Muscle layer of colon (tissue), 2 donors: ENCODE results near the gene NTHL1.

ENCODE experiments used
- H3K27ac ChIP-seq: one replicate; pipeline ENCODE4 v1.7.0; 2013; ENCODE audit warnings: low read depth, mild to moderate bottlenecking, low read length, moderate library complexity
- H3K27me3 ChIP-seq, 2 donors: one replicate each; pipeline ENCODE4 v1.7.0; 2013; ENCODE audit warnings: low read length in 2 of 2, mild to moderate bottlenecking in 2 of 2; ENCODE audit not compliant: insufficient read depth in 2 of 2, control insufficient read depth in 1 of 2
- H3K36me3 ChIP-seq: one replicate; pipeline ENCODE4 v1.7.0; 2013; ENCODE audit warnings: mild to moderate bottlenecking, low read length; ENCODE audit not compliant: insufficient read depth
- H3K4me1 ChIP-seq: one replicate; pipeline ENCODE4 v1.7.0; 2013; ENCODE audit warnings: mild to moderate bottlenecking, low read length; ENCODE audit not compliant: insufficient read depth
- H3K4me3 ChIP-seq, 2 donors: one replicate each; pipeline ENCODE4 v1.7.0; 2013; ENCODE audit warnings: low read length in 2 of 2, low read depth in 1 of 2, mild to moderate bottlenecking in 1 of 2, moderate library complexity in 1 of 2
- H3K9ac ChIP-seq: one replicate; pipeline ENCODE4 v1.7.0; 2013; ENCODE audit warnings: low read length
- H3K9me3 ChIP-seq: one replicate; pipeline ENCODE4 v1.7.0; 2013; ENCODE audit warnings: mild to moderate bottlenecking, low read length
- donor health status: abdominal sarcoma.
- donor health status: Adenocarcinoma of cecum.

The NTHL1 gene

GRCh38 chr16:2028620-2029220 lies 18.9 kb downstream of the NTHL1 start:
- no peaks in the 10 kb centered on the region for H3K27me3 ChIP-seq
- no peak overlapping the region for H3K4me3 ChIP-seq
- no peak overlapping the region for H3K27ac ChIP-seq
- no peak overlapping the region for H3K9ac ChIP-seq
- H3K36me3 ChIP-seq = no peaks in the 10 kb centered on the region
- H3K9me3 ChIP-seq = no peaks in the 10 kb centered on the region
- peaks cover 29% of the 10 kb centered on the region for H3K4me1 ChIP-seq

DNA sequence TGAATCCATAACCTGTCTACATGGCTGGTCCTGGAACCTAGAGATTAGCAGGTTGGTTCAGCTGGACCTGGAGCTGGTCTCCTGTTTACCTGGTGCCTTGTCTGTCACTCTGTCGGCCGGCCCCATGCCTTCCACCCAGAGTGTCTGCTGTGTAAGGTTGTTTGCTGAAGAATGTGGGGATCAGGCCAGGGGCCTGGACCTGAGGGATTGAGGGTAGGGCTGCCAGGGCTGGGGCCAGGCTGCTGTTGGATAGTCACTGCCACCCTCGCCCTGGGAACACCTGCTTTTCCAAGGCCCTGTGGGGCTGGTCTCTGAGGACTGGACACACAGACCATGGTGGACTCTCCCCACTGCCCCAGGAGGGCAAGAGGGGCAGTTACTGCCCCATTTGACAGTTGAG lies 19.5 kb downstream of the NTHL1 start:
- no peaks in the 10 kb centered on the region for H3K27me3 ChIP-seq
- no peak overlapping the region for H3K9ac ChIP-seq
- peaks cover 28% of the 10 kb centered on the region for H3K4me1 ChIP-seq
- H3K36me3 ChIP-seq = no peaks in the 10 kb centered on the region
- H3K27ac ChIP-seq = no peak overlapping the region
- no peaks in the 10 kb centered on the region for H3K9me3 ChIP-seq
- H3K4me3 ChIP-seq = peak overlapping the region in 1 of 2 donors; percentile 54

DNA sequence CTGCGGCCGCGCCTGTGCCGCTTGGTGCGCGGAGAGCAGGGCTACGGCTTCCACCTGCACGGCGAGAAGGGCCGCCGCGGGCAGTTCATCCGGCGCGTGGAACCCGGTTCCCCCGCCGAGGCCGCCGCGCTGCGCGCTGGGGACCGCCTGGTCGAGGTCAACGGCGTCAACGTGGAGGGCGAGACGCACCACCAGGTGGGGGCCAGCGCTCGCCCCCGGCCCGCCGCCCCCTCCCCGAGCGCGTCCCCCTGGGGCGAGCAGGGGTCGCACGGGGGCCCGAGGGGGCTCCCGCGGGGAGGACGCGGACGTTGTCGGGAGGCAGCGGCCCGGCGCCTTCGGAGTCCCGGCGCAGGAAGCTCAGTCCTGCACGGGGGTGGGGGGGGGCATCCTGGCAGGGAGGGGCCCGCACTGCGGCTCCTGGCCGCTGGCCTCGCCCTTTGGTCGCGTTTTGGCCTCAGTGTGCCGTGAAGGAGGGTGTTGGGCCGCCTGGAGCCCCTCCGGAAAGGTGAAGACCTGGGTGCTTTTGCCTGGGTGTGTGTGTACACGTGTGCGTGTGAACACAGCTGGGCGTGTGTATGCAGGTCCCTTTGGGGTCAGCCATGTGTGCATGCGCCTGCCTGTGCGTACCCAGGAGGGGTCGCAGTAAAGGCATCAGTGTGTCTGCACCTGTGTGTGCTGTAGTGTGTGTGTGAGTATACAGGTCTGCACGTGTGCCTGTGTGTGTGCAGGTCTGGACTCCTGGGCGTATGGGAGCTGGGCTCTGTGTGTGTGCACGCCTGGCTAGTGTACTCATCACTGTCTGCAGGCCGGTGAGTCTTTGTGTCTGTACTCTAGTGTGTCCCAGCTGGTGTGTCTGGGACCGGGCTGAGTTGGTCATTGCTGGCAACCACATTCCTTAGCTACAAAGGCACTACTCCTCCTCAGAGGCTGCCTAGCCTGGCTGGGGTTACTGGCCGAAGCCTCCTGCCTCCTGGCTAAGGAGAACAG lies 20.3 kb downstream of the NTHL1 start:
- Histone ChIP-seq H3K4me1 (peaks cover 30% of the 10 kb centered on the region), H3K4me3 (peak overlapping the region; percentile 54 to 57), H3K9ac (no peak overlapping the region), H3K27me3 (no peaks in the 10 kb centered on the region), H3K36me3 (no peaks in the 10 kb centered on the region), H3K27ac (peak overlapping the region; percentile 34), H3K9me3 (no peaks in the 10 kb centered on the region)

GRCh38 chr16:2026461-2027023 lies 21.1 kb downstream of the NTHL1 start, which contains the start of gene NHERF2:
TSS of gene NHERF2 (plus strand) at chr16:2026902. CDS start at chr16:2027006, 104 bp downstream.
- H3K9me3 ChIP-seq = no peaks in the 10 kb centered on the region
- peaks cover 3 to 6% of the 10 kb centered on the region in 2 donors for H3K27me3 ChIP-seq
- H3K4me3 ChIP-seq = peak within 1 kb of the TSS; percentile 54 to 57
- H3K36me3 ChIP-seq = no peaks in the 10 kb centered on the region
- H3K27ac ChIP-seq = peak within 1 kb of the TSS; percentile 61
- peaks cover 30% of the 10 kb centered on the region for H3K4me1 ChIP-seq
- H3K9ac ChIP-seq = no peak within 1 kb of the TSS

GRCh38 chr16:2025878-2026460 lies 21.7 kb downstream of the NTHL1 start:
- peaks cover 30% of the 10 kb centered on the region for H3K4me1 ChIP-seq
- no peaks in the 10 kb centered on the region for H3K9me3 ChIP-seq
- no peak overlapping the region for H3K4me3 ChIP-seq
- no peak overlapping the region for H3K9ac ChIP-seq
- H3K27me3 ChIP-seq = peaks cover 4 to 12% of the 10 kb centered on the region in 2 donors
- H3K36me3 ChIP-seq = no peaks in the 10 kb centered on the region
- peak overlapping the region; percentile 61 for H3K27ac ChIP-seq

DNA sequence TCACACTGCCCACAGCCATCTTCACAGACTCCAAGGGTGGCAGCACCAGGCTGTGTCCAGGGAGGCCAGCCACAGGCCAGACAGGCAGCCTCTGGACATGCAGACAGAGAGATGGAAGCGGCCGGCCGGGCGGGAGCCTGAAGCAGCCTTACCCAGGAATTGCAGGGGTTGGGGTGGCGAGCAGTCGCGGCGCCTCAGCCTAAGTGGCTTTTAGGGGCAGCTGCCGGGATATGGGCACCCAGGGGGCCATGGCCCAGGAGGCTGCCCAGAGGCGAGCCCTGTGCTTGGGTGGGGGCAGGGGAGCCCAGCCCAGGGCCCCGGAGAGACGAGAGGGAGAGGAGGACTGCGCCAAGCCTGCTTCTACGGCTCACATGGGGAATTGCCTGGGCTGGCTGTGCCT lies 22.4 kb downstream of the NTHL1 start:
- Histone ChIP-seq H3K9ac (no peak overlapping the region), H3K9me3 (no peaks in the 10 kb centered on the region), H3K27ac (no peak overlapping the region), H3K4me1 (peaks cover 30% of the 10 kb centered on the region), H3K36me3 (no peaks in the 10 kb centered on the region), H3K4me3 (no peak overlapping the region), H3K27me3 (peaks cover 4 to 19% of the 10 kb centered on the region in 2 donors)

DNA sequence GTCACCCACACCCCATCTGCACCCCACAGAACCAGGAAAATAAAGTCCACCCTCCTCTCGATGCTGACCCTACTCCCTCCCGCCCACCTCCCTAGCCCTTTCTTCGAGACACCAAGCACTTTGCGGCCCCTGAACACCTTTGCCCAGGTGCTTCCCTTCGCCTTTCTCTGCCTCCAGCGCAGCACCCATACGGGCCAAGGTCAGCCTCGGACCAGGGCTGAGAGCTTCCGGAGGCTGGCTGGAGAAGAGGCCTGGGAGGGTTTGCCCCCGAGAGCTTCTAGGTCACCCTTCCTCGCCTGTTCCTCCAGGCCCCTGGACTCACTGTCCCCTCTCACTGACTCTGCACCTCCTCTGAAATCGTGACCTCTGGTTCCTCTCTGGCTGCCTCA lies 23.6 kb downstream of the NTHL1 start:
- Histone ChIP-seq H3K4me3 (peak overlapping the region in 1 of 2 donors; percentile 55), H3K9me3 (no peaks in the 10 kb centered on the region), H3K36me3 (no peaks in the 10 kb centered on the region), H3K4me1 (peaks cover 30% of the 10 kb centered on the region), H3K27ac (no peak overlapping the region), H3K27me3 (peaks cover 10 to 31% of the 10 kb centered on the region in 2 donors), H3K9ac (no peak overlapping the region)

DNA sequence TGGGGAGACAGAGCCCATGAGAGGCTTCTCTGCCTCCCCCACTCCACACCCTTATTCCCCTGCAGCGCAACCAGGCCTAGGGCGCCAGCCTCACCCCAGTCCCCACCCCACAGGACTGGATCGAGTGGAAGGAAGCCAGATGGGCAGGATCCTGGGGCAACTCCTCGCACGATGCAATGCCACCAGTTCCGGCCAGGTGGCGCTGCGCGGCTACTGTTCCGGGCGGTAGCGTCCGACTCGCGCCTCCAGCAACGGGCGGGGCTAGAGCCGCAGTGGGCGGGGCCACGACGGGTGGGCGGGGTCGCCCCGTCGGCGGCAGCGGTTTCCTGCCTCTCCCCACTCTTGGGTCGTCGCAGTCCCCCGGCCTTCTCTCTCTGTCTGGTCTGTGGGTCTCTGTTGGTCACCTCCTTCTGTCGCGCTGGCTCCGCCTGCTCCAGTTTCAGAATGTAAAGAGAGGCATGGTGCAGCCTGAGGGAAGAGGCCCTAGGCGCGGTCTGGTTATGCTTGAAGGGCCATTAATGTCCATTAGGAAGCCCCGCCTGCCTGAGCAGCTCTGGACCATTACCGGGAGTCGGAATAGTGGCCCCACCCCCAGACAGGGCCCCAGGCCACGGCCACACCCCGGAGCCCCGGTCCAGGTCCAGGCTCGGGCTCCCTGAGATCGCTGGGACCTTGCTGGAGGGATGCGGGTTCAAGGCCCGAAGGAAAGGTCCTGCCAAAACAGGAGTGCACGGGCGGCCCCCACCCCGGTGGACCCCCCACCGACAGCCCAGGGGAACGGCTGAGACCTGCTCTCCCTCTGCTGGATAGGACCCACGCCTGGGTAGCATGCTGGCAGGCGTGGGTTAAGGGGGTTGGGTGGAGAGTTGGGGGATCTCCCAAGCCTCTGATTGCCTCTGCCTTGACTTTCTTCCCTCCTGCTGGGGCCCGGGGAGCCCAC lies 24.3 kb downstream of the NTHL1 start:
- no peaks in the 10 kb centered on the region for H3K9me3 ChIP-seq
- no peak overlapping the region for H3K9ac ChIP-seq
- peaks cover 10 to 35% of the 10 kb centered on the region in 2 donors for H3K27me3 ChIP-seq
- peaks cover 30% of the 10 kb centered on the region for H3K4me1 ChIP-seq
- no peak overlapping the region for H3K27ac ChIP-seq
- H3K36me3 ChIP-seq = no peaks in the 10 kb centered on the region
- H3K4me3 ChIP-seq = peak overlapping the region; percentile 31 to 55

DNA sequence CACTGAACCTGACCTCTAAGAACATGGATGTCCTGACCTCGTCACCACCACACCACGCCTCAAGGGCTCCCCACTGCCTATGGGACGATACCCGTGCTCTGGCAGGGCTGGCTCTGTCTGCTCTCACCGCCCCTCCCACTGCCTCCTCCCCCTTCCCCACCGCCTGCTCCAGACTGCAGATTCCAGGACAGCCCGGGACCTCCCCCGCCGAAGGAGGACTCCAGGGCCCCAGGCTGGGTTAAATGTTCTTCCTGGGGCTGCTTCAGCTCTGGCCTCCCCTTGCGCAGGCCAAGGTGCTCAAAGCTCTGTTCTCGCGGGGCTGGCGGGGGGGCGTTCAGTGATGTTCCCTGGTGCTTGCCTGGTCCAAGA lies 24.9 kb downstream of the NTHL1 start:
- peaks cover 10 to 35% of the 10 kb centered on the region in 2 donors for H3K27me3 ChIP-seq

DNA sequence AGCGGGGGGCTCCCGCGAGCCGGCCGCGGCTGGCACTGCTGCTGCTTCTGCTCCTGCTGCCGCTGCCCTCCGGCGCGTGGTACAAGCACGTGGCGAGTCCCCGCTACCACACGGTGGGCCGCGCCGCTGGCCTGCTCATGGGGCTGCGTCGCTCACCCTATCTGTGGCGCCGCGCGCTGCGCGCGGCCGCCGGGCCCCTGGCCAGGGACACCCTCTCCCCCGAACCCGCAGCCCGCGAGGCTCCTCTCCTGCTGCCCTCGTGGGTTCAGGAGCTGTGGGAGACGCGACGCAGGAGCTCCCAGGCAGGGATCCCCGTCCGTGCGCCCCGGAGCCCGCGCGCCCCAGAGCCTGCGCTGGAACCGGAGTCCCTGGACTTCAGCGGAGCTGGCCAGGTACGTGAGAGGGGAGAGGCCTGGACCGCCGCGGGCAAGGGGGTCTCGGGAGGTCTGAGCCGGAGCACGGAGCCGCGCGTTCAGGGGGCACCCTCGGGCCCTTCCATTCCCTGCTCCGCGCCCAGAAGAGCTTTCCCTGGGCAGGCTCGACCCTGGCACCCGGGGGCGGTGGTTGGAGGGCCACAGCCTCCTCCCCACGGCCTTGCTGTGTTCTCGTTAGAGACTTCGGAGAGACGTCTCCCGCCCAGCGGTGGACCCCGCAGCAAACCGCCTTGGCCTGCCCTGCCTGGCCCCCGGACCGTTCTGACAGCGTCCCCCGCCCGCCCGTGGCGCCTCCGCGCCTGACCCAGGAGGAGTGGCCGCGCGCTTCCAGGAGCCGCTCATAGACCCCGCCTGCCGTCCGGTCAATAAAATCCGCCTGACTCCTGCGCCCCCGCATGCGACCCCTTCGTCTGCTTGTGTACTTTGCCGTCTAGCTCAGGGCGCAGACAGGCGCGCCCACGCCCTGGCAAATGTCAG lies 27.5 kb downstream of the NTHL1 start:
- no peak overlapping the region for H3K9ac ChIP-seq
- H3K36me3 ChIP-seq = no peaks in the 10 kb centered on the region
- no peak overlapping the region for H3K4me3 ChIP-seq
- no peak overlapping the region for H3K27ac ChIP-seq
- peaks cover 13% of the 10 kb centered on the region for H3K4me1 ChIP-seq
- peaks cover 10 to 35% of the 10 kb centered on the region in 2 donors for H3K27me3 ChIP-seq
- no peaks in the 10 kb centered on the region for H3K9me3 ChIP-seq

More for the DNA sequence above, 24.9 kb downstream of the NTHL1 start:
- no peak overlapping the region for H3K9ac ChIP-seq
- H3K36me3 ChIP-seq = no peaks in the 10 kb centered on the region
- peaks cover 24% of the 10 kb centered on the region for H3K4me1 ChIP-seq
- no peak overlapping the region for H3K27ac ChIP-seq
- H3K9me3 ChIP-seq = no peaks in the 10 kb centered on the region
- peak overlapping the region; percentile 31 to 55 for H3K4me3 ChIP-seq
